ENCODE data around the gene TP53TG3.
"Not testable (repeated sequence)": the region's sequence is repeated elsewhere in the genome, so short reads cannot be mapped to it uniquely, and the experiment has no call there.

GRCh38 chr16:32676065-32676464 lies at the start of gene TP53TG3:
- TF ChIP-seq, protein P1, sequence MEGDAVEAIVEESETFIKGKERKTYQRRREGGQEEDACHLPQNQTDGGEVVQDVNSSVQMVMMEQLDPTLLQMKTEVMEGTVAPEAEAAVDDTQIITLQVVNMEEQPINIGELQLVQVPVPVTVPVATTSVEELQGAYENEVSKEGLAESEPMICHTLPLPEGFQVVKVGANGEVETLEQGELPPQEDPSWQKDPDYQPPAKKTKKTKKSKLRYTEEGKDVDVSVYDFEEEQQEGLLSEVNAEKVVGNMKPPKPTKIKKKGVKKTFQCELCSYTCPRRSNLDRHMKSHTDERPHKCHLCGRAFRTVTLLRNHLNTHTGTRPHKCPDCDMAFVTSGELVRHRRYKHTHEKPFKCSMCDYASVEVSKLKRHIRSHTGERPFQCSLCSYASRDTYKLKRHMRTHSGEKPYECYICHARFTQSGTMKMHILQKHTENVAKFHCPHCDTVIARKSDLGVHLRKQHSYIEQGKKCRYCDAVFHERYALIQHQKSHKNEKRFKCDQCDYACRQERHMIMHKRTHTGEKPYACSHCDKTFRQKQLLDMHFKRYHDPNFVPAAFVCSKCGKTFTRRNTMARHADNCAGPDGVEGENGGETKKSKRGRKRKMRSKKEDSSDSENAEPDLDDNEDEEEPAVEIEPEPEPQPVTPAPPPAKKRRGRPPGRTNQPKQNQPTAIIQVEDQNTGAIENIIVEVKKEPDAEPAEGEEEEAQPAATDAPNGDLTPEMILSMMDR (IDR thresholded peaks at IDR 0.05) = not testable (repeated sequence)
- not testable (repeated sequence) for TF ChIP-seq POLR2A (IDR thresholded peaks at IDR 0.05)

All from adrenal gland (tissue), 5 donors.